Measurements from ENCODE around the gene S1PR5.
"Not testable (repeated sequence)": the region's sequence is repeated elsewhere in the genome, so short reads cannot be mapped to it uniquely, and the experiment has no call there.

The S1PR5 gene

GRCh38 chr19:10554760-10555609 lies 37.7 kb upstream of the S1PR5 start:
- H3K27me3 ChIP-seq (ENCODE audit: control insufficient read depth, insufficient read depth, low read length), result no peaks in the 10 kb centered on the region
- no peak overlapping the region for H3K27ac ChIP-seq (ENCODE audit: low read length)
- no CpG with 5 or more reads among the region's 30 CpGs for WGBS (ENCODE audit: insufficient coverage, insufficient read length)
- no peak overlapping the region for H3K4me3 ChIP-seq (ENCODE audit: low read length)
- H3K4me1 ChIP-seq (ENCODE audit: control insufficient read depth, insufficient read depth, low read length), result no peaks in the 10 kb centered on the region
- H3K9me3 ChIP-seq (ENCODE audit: control insufficient read depth, insufficient read depth, low read length), result no peaks in the 10 kb centered on the region
- peaks cover 40% of the 10 kb centered on the region for H3K36me3 ChIP-seq (ENCODE audit: control insufficient read depth, insufficient read depth, low read length)
- DNase-seq (ENCODE audit: low read depth, low spot score), result no peak

GRCh38 chr19:10553943-10554381 lies 36.7 kb upstream of the S1PR5 start:
- Histone ChIP-seq H3K36me3 (ENCODE audit: control insufficient read depth, insufficient read depth, low read length) (peaks cover 35% of the 10 kb centered on the region), H3K27me3 (ENCODE audit: control insufficient read depth, insufficient read depth, low read length) (no peaks in the 10 kb centered on the region), H3K27ac (ENCODE audit: low read length) (no peak overlapping the region), H3K4me3 (ENCODE audit: low read length) (no peak overlapping the region), H3K9me3 (ENCODE audit: control insufficient read depth, insufficient read depth, low read length) (no peaks in the 10 kb centered on the region), H3K4me1 (ENCODE audit: control insufficient read depth, insufficient read depth, low read length) (no peaks in the 10 kb centered on the region)
- DNase-seq (ENCODE audit: low read depth, low spot score), result no peak
- WGBS (ENCODE audit: insufficient coverage, insufficient read length), result no CpG with 5 or more reads among the region's 12 CpGs

GRCh38 chr19:10553087-10553667 lies 35.9 kb upstream of the S1PR5 start:
- Histone ChIP-seq H3K4me1 (ENCODE audit: control insufficient read depth, insufficient read depth, low read length) (no peaks in the 10 kb centered on the region), H3K4me3 (ENCODE audit: low read length) (no peak overlapping the region), H3K36me3 (ENCODE audit: control insufficient read depth, insufficient read depth, low read length) (peaks cover 42% of the 10 kb centered on the region), H3K27me3 (ENCODE audit: control insufficient read depth, insufficient read depth, low read length) (no peaks in the 10 kb centered on the region), H3K27ac (ENCODE audit: low read length) (no peak overlapping the region), H3K9me3 (ENCODE audit: control insufficient read depth, insufficient read depth, low read length) (no peaks in the 10 kb centered on the region)
- DNase-seq (ENCODE audit: low read depth, low spot score), result no peak
- no CpG with 5 or more reads among the region's 13 CpGs for WGBS (ENCODE audit: insufficient coverage, insufficient read length)

- no peaks in the 10 kb centered on the region for H3K27me3 ChIP-seq (ENCODE audit: control insufficient read depth, insufficient read depth, low read length)
- H3K4me1 ChIP-seq (ENCODE audit: control insufficient read depth, insufficient read depth, low read length), result no peaks in the 10 kb centered on the region
- peaks cover 42% of the 10 kb centered on the region for H3K36me3 ChIP-seq (ENCODE audit: control insufficient read depth, insufficient read depth, low read length)
- no peak overlapping the region for H3K4me3 ChIP-seq (ENCODE audit: low read length)
- DNase-seq (ENCODE audit: low read depth, low spot score), result no peak
- WGBS (ENCODE audit: insufficient coverage, insufficient read length), result no CpG with 5 or more reads among the region's 12 CpGs
- H3K27ac ChIP-seq (ENCODE audit: low read length), result no peak overlapping the region
- H3K9me3 ChIP-seq (ENCODE audit: control insufficient read depth, insufficient read depth, low read length), result no peaks in the 10 kb centered on the region
Measured at GRCh38 chr19:10552510-10553053, 35.3 kb upstream of the S1PR5 start.

- WGBS (ENCODE audit: insufficient coverage, insufficient read length), result no CpG with 5 or more reads among the region's 12 CpGs
- DNase-seq (ENCODE audit: low read depth, low spot score), result no peak
- no peak overlapping the region for H3K27ac ChIP-seq (ENCODE audit: low read length)
- no peaks in the 10 kb centered on the region for H3K4me1 ChIP-seq (ENCODE audit: control insufficient read depth, insufficient read depth, low read length)
- no peaks in the 10 kb centered on the region for H3K9me3 ChIP-seq (ENCODE audit: control insufficient read depth, insufficient read depth, low read length)
- H3K36me3 ChIP-seq (ENCODE audit: control insufficient read depth, insufficient read depth, low read length), result peaks cover 43% of the 10 kb centered on the region
- H3K27me3 ChIP-seq (ENCODE audit: control insufficient read depth, insufficient read depth, low read length), result no peaks in the 10 kb centered on the region
- H3K4me3 ChIP-seq (ENCODE audit: low read length), result no peak overlapping the region
Measured at GRCh38 chr19:10551698-10552301, 34.6 kb upstream of the S1PR5 start.

GRCh38 chr19:10551006-10551405 lies 33.8 kb upstream of the S1PR5 start:
- not testable (repeated sequence) for DNase-seq (ENCODE audit: low read depth, low spot score); H3K27ac ChIP-seq (ENCODE audit: low read length); H3K27me3 ChIP-seq (ENCODE audit: control insufficient read depth, insufficient read depth, low read length); H3K4me1 ChIP-seq (ENCODE audit: control insufficient read depth, insufficient read depth, low read length); H3K4me3 ChIP-seq (ENCODE audit: low read length); H3K9me3 ChIP-seq (ENCODE audit: control insufficient read depth, insufficient read depth, low read length)
- WGBS (ENCODE audit: insufficient coverage, insufficient read length), result no CpG with 5 or more reads among the region's 9 CpGs
- peaks cover 42% of the 10 kb centered on the region for H3K36me3 ChIP-seq (ENCODE audit: control insufficient read depth, insufficient read depth, low read length)

- Histone ChIP-seq H3K27ac (ENCODE audit: low read length) (no peak overlapping the region), H3K4me3 (ENCODE audit: low read length) (no peak overlapping the region), H3K27me3 (ENCODE audit: control insufficient read depth, insufficient read depth, low read length) (no peaks in the 10 kb centered on the region), H3K9me3 (ENCODE audit: control insufficient read depth, insufficient read depth, low read length) (no peaks in the 10 kb centered on the region), H3K36me3 (ENCODE audit: control insufficient read depth, insufficient read depth, low read length) (peaks cover 37% of the 10 kb centered on the region), H3K4me1 (ENCODE audit: control insufficient read depth, insufficient read depth, low read length) (no peaks in the 10 kb centered on the region)
- DNase-seq (ENCODE audit: low read depth, low spot score), result no peak
- no CpG with 5 or more reads among the region's 6 CpGs for WGBS (ENCODE audit: insufficient coverage, insufficient read length)
Measured at GRCh38 chr19:10550336-10550735, 33.1 kb upstream of the S1PR5 start.

GRCh38 chr19:10549733-10550132 lies 32.5 kb upstream of the S1PR5 start:
- Histone ChIP-seq H3K27ac (ENCODE audit: low read length) (no peak overlapping the region), H3K4me3 (ENCODE audit: low read length) (no peak overlapping the region), H3K36me3 (ENCODE audit: control insufficient read depth, insufficient read depth, low read length) (peaks cover 33% of the 10 kb centered on the region), H3K4me1 (ENCODE audit: control insufficient read depth, insufficient read depth, low read length) (peaks cover under 1% of the 10 kb centered on the region; the same call in 1 of the 2 replicates), H3K9me3 (ENCODE audit: control insufficient read depth, insufficient read depth, low read length) (no peaks in the 10 kb centered on the region), H3K27me3 (ENCODE audit: control insufficient read depth, insufficient read depth, low read length) (no peaks in the 10 kb centered on the region)
- no CpG with 5 or more reads among the region's 7 CpGs for WGBS (ENCODE audit: insufficient coverage, insufficient read length)
- no peak for DNase-seq (ENCODE audit: low read depth, low spot score)

GRCh38 chr19:10548746-10549276 lies 31.6 kb upstream of the S1PR5 start:
- peaks cover 4% of the 10 kb centered on the region; the same call in 1 of the 2 replicates for H3K4me1 ChIP-seq (ENCODE audit: control insufficient read depth, insufficient read depth, low read length)
- no peak overlapping the region for H3K27ac ChIP-seq (ENCODE audit: low read length)
- H3K9me3 ChIP-seq (ENCODE audit: control insufficient read depth, insufficient read depth, low read length), result no peaks in the 10 kb centered on the region
- no CpG with 5 or more reads among the region's 18 CpGs for WGBS (ENCODE audit: insufficient coverage, insufficient read length)
- H3K27me3 ChIP-seq (ENCODE audit: control insufficient read depth, insufficient read depth, low read length), result no peaks in the 10 kb centered on the region
- no peak overlapping the region for H3K4me3 ChIP-seq (ENCODE audit: low read length)
- H3K36me3 ChIP-seq (ENCODE audit: control insufficient read depth, insufficient read depth, low read length), result peaks cover 25% of the 10 kb centered on the region
- no peak for DNase-seq (ENCODE audit: low read depth, low spot score)

- no peak for DNase-seq (ENCODE audit: low read depth, low spot score)
- no peak overlapping the region for H3K27ac ChIP-seq (ENCODE audit: low read length)
- peaks cover 4% of the 10 kb centered on the region; the same call in 1 of the 2 replicates for H3K4me1 ChIP-seq (ENCODE audit: control insufficient read depth, insufficient read depth, low read length)
- peaks cover 15% of the 10 kb centered on the region for H3K36me3 ChIP-seq (ENCODE audit: control insufficient read depth, insufficient read depth, low read length)
- H3K9me3 ChIP-seq (ENCODE audit: control insufficient read depth, insufficient read depth, low read length), result no peaks in the 10 kb centered on the region
- H3K27me3 ChIP-seq (ENCODE audit: control insufficient read depth, insufficient read depth, low read length), result no peaks in the 10 kb centered on the region
- no CpG with 5 or more reads among the region's 17 CpGs for WGBS (ENCODE audit: insufficient coverage, insufficient read length)
- no peak overlapping the region for H3K4me3 ChIP-seq (ENCODE audit: low read length)
Measured at GRCh38 chr19:10546817-10547216, 29.6 kb upstream of the S1PR5 start.
